Hepatocyte (in vitro differentiated cells): ENCODE results near the gene ZNF77.

ENCODE experiments used
- EZH2 ChIP-seq: fragments of 200-600 bp; sonication (generic); IDR thresholded peaks from 2 replicates; pipeline ENCODE4 v1.6.1; 2016; ENCODE audit warnings: antibody characterized with exemption, mild to moderate bottlenecking, borderline replicate concordance
- TF ChIP-seq, protein P1 (sequence below): fragments of 200-600 bp; sonication (generic); IDR thresholded peaks from 2 replicates; pipeline ENCODE4 v1.5.1; 2016; ENCODE audit warnings: antibody characterized with exemption, mild to moderate bottlenecking; ENCODE audit not compliant: poor library complexity

- TF ChIP-seq, protein P1, sequence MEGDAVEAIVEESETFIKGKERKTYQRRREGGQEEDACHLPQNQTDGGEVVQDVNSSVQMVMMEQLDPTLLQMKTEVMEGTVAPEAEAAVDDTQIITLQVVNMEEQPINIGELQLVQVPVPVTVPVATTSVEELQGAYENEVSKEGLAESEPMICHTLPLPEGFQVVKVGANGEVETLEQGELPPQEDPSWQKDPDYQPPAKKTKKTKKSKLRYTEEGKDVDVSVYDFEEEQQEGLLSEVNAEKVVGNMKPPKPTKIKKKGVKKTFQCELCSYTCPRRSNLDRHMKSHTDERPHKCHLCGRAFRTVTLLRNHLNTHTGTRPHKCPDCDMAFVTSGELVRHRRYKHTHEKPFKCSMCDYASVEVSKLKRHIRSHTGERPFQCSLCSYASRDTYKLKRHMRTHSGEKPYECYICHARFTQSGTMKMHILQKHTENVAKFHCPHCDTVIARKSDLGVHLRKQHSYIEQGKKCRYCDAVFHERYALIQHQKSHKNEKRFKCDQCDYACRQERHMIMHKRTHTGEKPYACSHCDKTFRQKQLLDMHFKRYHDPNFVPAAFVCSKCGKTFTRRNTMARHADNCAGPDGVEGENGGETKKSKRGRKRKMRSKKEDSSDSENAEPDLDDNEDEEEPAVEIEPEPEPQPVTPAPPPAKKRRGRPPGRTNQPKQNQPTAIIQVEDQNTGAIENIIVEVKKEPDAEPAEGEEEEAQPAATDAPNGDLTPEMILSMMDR = no peak
- TF ChIP-seq EZH2 = no peak
Measured at GRCh38 chr19:2973229-2973628, 28.5 kb upstream of the ZNF77 start.
